ENCODE data around the gene LELP1. TPM values are rescaled to one million over a fixed set of nuclear protein-coding genes. Genes with fewer than 3 reads are reported as not detected.

Gene LELP1
- total RNA-seq, 2 experiments from 2014 or later: not detected

GRCh38 chr1:153210206-153210605 is 7.0 kb downstream of the LELP1 start:
- Histone ChIP-seq H3K79me2 (ENCODE audit: insufficient read depth, low read depth, low read length) (no peaks in the 10 kb centered on the region), H3K36me3 (ENCODE audit: insufficient read depth, low read length) (no peaks in the 10 kb centered on the region), H3K27ac (ENCODE audit: low read depth, low read length, poor library complexity, severe bottlenecking) (no peak overlapping the region), H3K9me3 (ENCODE audit: low read length) (no peaks in the 10 kb centered on the region), H3K4me2 (ENCODE audit: low read length) (no peak overlapping the region), H3K4me1 (ENCODE audit: insufficient read depth, low read length, poor library complexity, severe bottlenecking) (no peaks in the 10 kb centered on the region), H4K20me1 (ENCODE audit: insufficient read depth, low read length) (no peaks in the 10 kb centered on the region), H3K4me3 (ENCODE audit: low read depth, low read length, poor library complexity, severe bottlenecking) (no peak overlapping the region), H2AFZ (ENCODE audit: low read length) (no peak overlapping the region), H3K9me2 (ENCODE audit: insufficient read depth, low read length) (no peaks in the 10 kb centered on the region)
- TF ChIP-seq CTCF (conservative IDR thresholded peaks at IDR 0.05; ENCODE audit: low read length) (no peak), EZH2phosphoT487 (IDR thresholded peaks at IDR 0.05; ENCODE audit: borderline replicate concordance, low read depth, low read length) (no peak)
- intact Hi-C loops (cut with micrococcal nuclease; ENCODE audit: unreplicated experiment): no loop called here
- CTCF ChIA-PET (ENCODE audit: unreplicated experiment): no interaction called here
- BruUV-seq (replicated peaks): no TSS peak
- POLR2A ChIA-PET: no interaction called here
- no peak for DNase-seq (ENCODE audit: low spot score)

GRCh38 chr1:153212201-153212600 is 9.0 kb downstream of the LELP1 start:
- no peak for TF ChIP-seq EZH2phosphoT487 (IDR thresholded peaks at IDR 0.05; ENCODE audit: borderline replicate concordance, low read depth, low read length)
- TF ChIP-seq CTCF (conservative IDR thresholded peaks at IDR 0.05; ENCODE audit: low read length): no peak
- DNase-seq (ENCODE audit: low spot score): no peak
- Histone ChIP-seq H3K79me2 (ENCODE audit: insufficient read depth, low read depth, low read length) (no peaks in the 10 kb centered on the region), H3K36me3 (ENCODE audit: insufficient read depth, low read length) (no peaks in the 10 kb centered on the region), H3K9me3 (ENCODE audit: low read length) (no peaks in the 10 kb centered on the region), H2AFZ (ENCODE audit: low read length) (no peak overlapping the region), H3K4me1 (ENCODE audit: insufficient read depth, low read length, poor library complexity, severe bottlenecking) (no peaks in the 10 kb centered on the region), H3K27ac (ENCODE audit: low read depth, low read length, poor library complexity, severe bottlenecking) (no peak overlapping the region), H4K20me1 (ENCODE audit: insufficient read depth, low read length) (no peaks in the 10 kb centered on the region), H3K4me2 (ENCODE audit: low read length) (no peak overlapping the region), H3K4me3 (ENCODE audit: low read depth, low read length, poor library complexity, severe bottlenecking) (no peak overlapping the region), H3K9me2 (ENCODE audit: insufficient read depth, low read length) (no peaks in the 10 kb centered on the region)
- CTCF ChIA-PET (ENCODE audit: unreplicated experiment): no interaction called here
- intact Hi-C loops (cut with micrococcal nuclease; ENCODE audit: unreplicated experiment): no loop called here
- POLR2A ChIA-PET: no interaction called here
- BruUV-seq (replicated peaks): no TSS peak

GRCh38 chr1:153213519-153213918 is 10.3 kb downstream of the LELP1 start:
- no peaks in the 10 kb centered on the region for H3K4me1 ChIP-seq (ENCODE audit: insufficient read depth, low read length, poor library complexity, severe bottlenecking)
- H3K36me3 ChIP-seq (ENCODE audit: insufficient read depth, low read length): no peaks in the 10 kb centered on the region
- H2AFZ ChIP-seq (ENCODE audit: low read length): no peak overlapping the region
- no peak overlapping the region for H3K4me3 ChIP-seq (ENCODE audit: low read depth, low read length, poor library complexity, severe bottlenecking)
- H3K4me2 ChIP-seq (ENCODE audit: low read length): no peak overlapping the region
- POLR2A ChIA-PET: interaction anchor here (0.5 kb wide), 1 partner anchor 165 kb away, joined by 3 read pairs; no protein-coding TSS in a partner anchor
- BruUV-seq (replicated peaks): no TSS peak
- H3K9me2 ChIP-seq (ENCODE audit: insufficient read depth, low read length): no peaks in the 10 kb centered on the region
- TF ChIP-seq CTCF (conservative IDR thresholded peaks at IDR 0.05; ENCODE audit: low read length) (no peak), EZH2phosphoT487 (IDR thresholded peaks at IDR 0.05; ENCODE audit: borderline replicate concordance, low read depth, low read length) (no peak)
- no peaks in the 10 kb centered on the region for H4K20me1 ChIP-seq (ENCODE audit: insufficient read depth, low read length)
- no peak for DNase-seq (ENCODE audit: low spot score)
- H3K79me2 ChIP-seq (ENCODE audit: insufficient read depth, low read depth, low read length): no peaks in the 10 kb centered on the region
- H3K27ac ChIP-seq (ENCODE audit: low read depth, low read length, poor library complexity, severe bottlenecking): no peak overlapping the region
- intact Hi-C loops (cut with micrococcal nuclease; ENCODE audit: unreplicated experiment): no loop called here
- no peaks in the 10 kb centered on the region for H3K9me3 ChIP-seq (ENCODE audit: low read length)
- CTCF ChIA-PET (ENCODE audit: unreplicated experiment): no interaction called here

All from OCI-LY7 (cell line).